Astrocyte (in vitro differentiated cells and primary cell): Measurements from ENCODE around the gene RNF26. TPM values are rescaled to one million over a fixed set of nuclear protein-coding genes. Genes with fewer than 3 reads are reported as not detected.

Experiments used
- DNase-seq: peaks from one replicate; pipeline ENCODE4 v3.0.0-alpha.2; 2010; ENCODE audit warnings: low read depth
- FAIRE-seq: peaks from 2 replicates; lab custom pipeline; 2011; peaks lifted over from hg19 to GRCh38; lab: Jason Lieb, UNC
- H2AFZ ChIP-seq: 2 replicates; pipeline ENCODE4 v1.6.0; 2012; ENCODE audit warnings: low read depth, low read length, inconsistent platforms
- H3K27ac ChIP-seq: 2 replicates; pipeline ENCODE4 v1.5.1; 2011; ENCODE audit warnings: low read depth, low read length, inconsistent platforms
- H3K27me3 ChIP-seq: 2 replicates; pipeline ENCODE4 v1.6.0; 2011; ENCODE audit warnings: low read length, inconsistent platforms; ENCODE audit not compliant: insufficient read depth
- H3K36me3 ChIP-seq: 2 replicates; pipeline ENCODE4 v1.5.1; 2011; ENCODE audit warnings: low read length, inconsistent platforms; ENCODE audit not compliant: insufficient read depth
- H3K4me1 ChIP-seq: 2 replicates; pipeline ENCODE4 v1.5.1; 2011; ENCODE audit warnings: low read length, inconsistent platforms; ENCODE audit not compliant: insufficient read depth
- H3K4me2 ChIP-seq: 2 replicates; pipeline ENCODE4 v1.6.0; 2012; ENCODE audit warnings: low read length, inconsistent platforms
- H3K4me3 ChIP-seq: 2 replicates; pipeline ENCODE4 v1.5.1; 2011; ENCODE audit warnings: low read depth, mild to moderate bottlenecking, low read length, inconsistent platforms; ENCODE audit not compliant: insufficient read depth
- H3K79me2 ChIP-seq: 2 replicates; pipeline ENCODE4 v1.6.0; 2012; ENCODE audit warnings: mild to moderate bottlenecking, low read length, inconsistent platforms; ENCODE audit not compliant: insufficient read depth
- H3K9ac ChIP-seq: 2 replicates; pipeline ENCODE4 v1.6.0; 2012; ENCODE audit warnings: mild to moderate bottlenecking, low read length, inconsistent platforms
- H3K9me3 ChIP-seq: 2 replicates; pipeline ENCODE4 v1.5.1; 2012; ENCODE audit warnings: low read depth, mild to moderate bottlenecking, low read length, inconsistent platforms; ENCODE audit not compliant: insufficient read depth
- H4K20me1 ChIP-seq: 2 replicates; pipeline ENCODE4 v1.6.0; 2012; ENCODE audit warnings: low read length, inconsistent platforms; ENCODE audit not compliant: insufficient read depth
- H3K27ac Mint-ChIP-seq: one replicate; pipeline ENCODE4 v1.8.0; 2021; ENCODE audit warnings: mild to moderate bottlenecking, mixed read lengths; ENCODE audit not compliant: unreplicated experiment
- H3K27me3 Mint-ChIP-seq: one replicate; pipeline ENCODE4 v1.8.0; 2021; ENCODE audit warnings: low read depth, mixed read lengths; ENCODE audit not compliant: unreplicated experiment
- H3K36me3 Mint-ChIP-seq: one replicate; pipeline ENCODE4 v1.8.0; 2021; ENCODE audit warnings: low read depth, mixed read lengths; ENCODE audit not compliant: unreplicated experiment
- H3K4me1 Mint-ChIP-seq: one replicate; pipeline ENCODE4 v1.8.0; 2021; ENCODE audit warnings: low read depth, mixed read lengths; ENCODE audit not compliant: unreplicated experiment
- H3K4me3 Mint-ChIP-seq: one replicate; pipeline ENCODE4 v1.8.0; 2021; ENCODE audit warnings: mild to moderate bottlenecking, moderate library complexity, mixed read lengths; ENCODE audit not compliant: unreplicated experiment
- H3K9me3 Mint-ChIP-seq: one replicate; pipeline ENCODE4 v1.8.0; 2021; ENCODE audit warnings: mild to moderate bottlenecking, mixed read lengths; ENCODE audit not compliant: unreplicated experiment
- EZH2 ChIP-seq: IDR thresholded peaks from 2 replicates; pipeline ENCODE4 v1.6.1; 2012; ENCODE audit warnings: mild to moderate bottlenecking, low read length, inconsistent platforms; ENCODE audit not compliant: insufficient read depth
- total RNA-seq: library from RNA; stranded (reverse); gene quantifications from 2 replicates; pipeline ENCODE4 v1.2.1, GENCODE V29; 2021
- TF ChIP-seq, protein P1 (sequence below): IDR thresholded peaks from 2 replicates; pipeline ENCODE4 v1.5.1; 2011; ENCODE audit warnings: low read depth, mild to moderate bottlenecking, inconsistent platforms, low read length, moderate library complexity; ENCODE audit not compliant: insufficient read depth

RNF26 gene
- total RNA-seq, 1 donor from 2014 or later: 31.8 TPM

DNA sequence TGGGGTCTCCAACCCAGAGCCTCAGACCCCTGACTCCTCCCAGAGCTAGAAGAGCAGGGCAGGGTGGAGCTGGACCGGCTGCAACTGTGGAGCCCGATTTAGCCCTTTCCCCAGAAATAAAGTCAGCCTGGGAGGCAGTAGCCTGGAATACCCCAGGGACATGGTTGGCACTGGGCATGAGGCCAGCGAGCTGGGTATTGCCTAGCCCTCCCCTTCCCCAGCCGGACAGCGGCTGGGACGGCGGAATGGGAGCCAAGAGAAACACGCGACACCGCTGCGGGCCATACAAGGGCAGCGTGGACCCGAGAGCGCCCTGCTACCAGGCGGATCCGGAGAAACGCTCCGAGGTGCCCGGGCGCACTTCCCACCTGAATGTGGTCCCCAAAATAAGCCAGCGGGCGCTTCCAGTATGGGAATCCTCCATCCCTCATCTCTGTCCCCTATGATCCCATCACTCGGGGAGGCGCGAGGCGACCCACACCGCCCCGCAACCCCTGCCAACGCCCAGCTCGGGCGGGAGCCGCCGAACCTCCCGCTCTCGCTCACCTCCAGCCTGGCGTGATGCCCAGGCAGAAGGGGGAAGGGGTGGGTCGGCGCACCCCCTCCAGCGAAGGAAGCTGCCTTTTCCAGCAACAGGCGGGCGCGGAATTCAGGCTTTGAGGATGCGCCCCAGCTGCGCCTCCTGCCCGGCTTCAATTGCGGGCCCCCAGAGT lies 18.2 kb upstream of the RNF26 start:
- Histone ChIP-seq H3K27ac (peak overlapping the region; percentile 31), H3K9ac (peak overlapping the region; percentile 74), H3K4me3 (peak overlapping the region; percentile 61), H2AFZ (peak overlapping the region; percentile 73), H3K36me3 (peaks cover 6% of the 10 kb centered on the region), H4K20me1 (peaks cover 30% of the 10 kb centered on the region), H3K79me2 (peaks cover 27% of the 10 kb centered on the region), H3K4me2 (peak overlapping the region; percentile 92), H3K27me3 (no peaks in the 10 kb centered on the region), H3K4me1 (peaks cover 51% of the 10 kb centered on the region), H3K9me3 (no peaks in the 10 kb centered on the region)
- FAIRE-seq (no peak), DNase-seq (no peak)
- TF ChIP-seq EZH2: no peak
- TF ChIP-seq, protein P1, sequence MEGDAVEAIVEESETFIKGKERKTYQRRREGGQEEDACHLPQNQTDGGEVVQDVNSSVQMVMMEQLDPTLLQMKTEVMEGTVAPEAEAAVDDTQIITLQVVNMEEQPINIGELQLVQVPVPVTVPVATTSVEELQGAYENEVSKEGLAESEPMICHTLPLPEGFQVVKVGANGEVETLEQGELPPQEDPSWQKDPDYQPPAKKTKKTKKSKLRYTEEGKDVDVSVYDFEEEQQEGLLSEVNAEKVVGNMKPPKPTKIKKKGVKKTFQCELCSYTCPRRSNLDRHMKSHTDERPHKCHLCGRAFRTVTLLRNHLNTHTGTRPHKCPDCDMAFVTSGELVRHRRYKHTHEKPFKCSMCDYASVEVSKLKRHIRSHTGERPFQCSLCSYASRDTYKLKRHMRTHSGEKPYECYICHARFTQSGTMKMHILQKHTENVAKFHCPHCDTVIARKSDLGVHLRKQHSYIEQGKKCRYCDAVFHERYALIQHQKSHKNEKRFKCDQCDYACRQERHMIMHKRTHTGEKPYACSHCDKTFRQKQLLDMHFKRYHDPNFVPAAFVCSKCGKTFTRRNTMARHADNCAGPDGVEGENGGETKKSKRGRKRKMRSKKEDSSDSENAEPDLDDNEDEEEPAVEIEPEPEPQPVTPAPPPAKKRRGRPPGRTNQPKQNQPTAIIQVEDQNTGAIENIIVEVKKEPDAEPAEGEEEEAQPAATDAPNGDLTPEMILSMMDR: no peak
- H3K4me3 Mint-ChIP-seq: peak overlapping the region; percentile 82
- no peaks in the 10 kb centered on the region for H3K27me3 Mint-ChIP-seq
- no peak overlapping the region for H3K27ac Mint-ChIP-seq
- H3K36me3 Mint-ChIP-seq: peaks cover 10% of the 10 kb centered on the region
- peaks cover 14% of the 10 kb centered on the region for H3K4me1 Mint-ChIP-seq
- no peaks in the 10 kb centered on the region for H3K9me3 Mint-ChIP-seq

DNA sequence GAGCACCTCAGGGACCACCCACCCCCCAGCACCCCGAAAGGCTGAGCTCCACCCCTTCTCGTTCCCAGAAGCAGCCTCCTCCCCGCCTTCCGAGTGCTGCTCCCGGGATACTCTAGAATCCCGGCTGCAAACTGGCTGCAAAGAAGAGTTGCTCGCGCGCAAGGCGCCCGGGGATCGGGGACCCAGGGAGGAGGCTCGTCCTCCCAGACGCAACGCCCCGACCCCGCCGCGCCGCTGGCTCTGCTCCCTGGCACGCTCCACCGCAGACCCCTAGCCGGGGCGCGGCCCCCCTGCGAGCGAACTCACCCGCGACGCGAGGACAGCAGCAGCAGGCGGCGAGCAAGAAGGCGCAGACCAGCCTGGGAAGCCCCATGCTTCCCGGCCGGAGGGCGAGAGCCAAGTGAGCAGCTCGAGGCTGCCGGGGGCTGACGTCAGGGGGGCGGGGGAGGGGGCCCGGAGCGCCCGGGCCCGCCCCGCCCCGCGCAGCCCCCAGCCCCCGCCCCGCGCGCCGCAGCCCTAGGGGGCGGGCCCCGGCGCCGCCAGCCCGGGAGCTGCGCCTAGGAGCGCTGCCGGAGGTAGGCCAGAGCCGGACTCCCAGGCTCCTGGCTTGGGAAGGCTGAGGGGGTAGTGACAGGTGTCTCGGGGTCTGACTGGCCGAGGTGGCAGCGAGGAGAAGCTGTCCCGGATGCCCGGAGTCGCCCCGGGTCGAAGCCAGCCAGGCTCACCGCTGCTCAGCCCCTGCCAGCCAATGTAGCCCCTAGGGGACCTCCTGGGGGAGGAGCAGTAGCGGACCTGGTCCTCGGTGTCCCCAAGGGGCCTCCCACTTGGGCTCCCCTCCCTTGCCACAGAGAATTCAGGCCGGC lies 17.4 kb upstream of the RNF26 start, which contains the start of gene MCAM:
TSS of gene MCAM (minus strand) at position 402 of the 863 bp plus-strand sequence. CDS start at position 373, 29 bp downstream.
- H3K27me3 Mint-ChIP-seq: no peaks in the 10 kb centered on the region
- DNase-seq: no peak

More for the DNA sequence above, 17.4 kb upstream of the RNF26 start, which contains the start of gene MCAM:
- peak within 1 kb of the TSS; percentile 82 for H3K4me3 Mint-ChIP-seq
- no peaks in the 10 kb centered on the region for H3K9me3 Mint-ChIP-seq
- H3K36me3 Mint-ChIP-seq: peaks cover 10% of the 10 kb centered on the region
- Histone ChIP-seq H2AFZ (peak within 1 kb of the TSS; percentile 73), H3K27me3 (no peaks in the 10 kb centered on the region), H3K27ac (peak within 1 kb of the TSS; percentile 67), H3K4me3 (peak within 1 kb of the TSS; percentile 61), H3K79me2 (peaks cover 27% of the 10 kb centered on the region), H3K9me3 (no peaks in the 10 kb centered on the region), H3K9ac (peak within 1 kb of the TSS; percentile 74), H3K36me3 (peaks cover 6% of the 10 kb centered on the region), H4K20me1 (peaks cover 30% of the 10 kb centered on the region), H3K4me2 (peak within 1 kb of the TSS; percentile 92), H3K4me1 (peaks cover 56% of the 10 kb centered on the region)
- H3K4me1 Mint-ChIP-seq: peaks cover 18% of the 10 kb centered on the region
- no peak for FAIRE-seq
- peak within 1 kb of the TSS; percentile 58 for H3K27ac Mint-ChIP-seq
- no peak for TF ChIP-seq EZH2
- TF ChIP-seq, protein P1: no peak
